HG03064 (cell line): ENCODE results near the gene ZKSCAN3.
A peak's percentile ranks its signal among the peaks of the same experiment; 100 is the strongest.
"Not testable (repeated sequence)": the region's sequence is repeated elsewhere in the genome, so short reads cannot be mapped to it uniquely, and the experiment has no call there.

ENCODE experiments used
- ATAC-seq: cut with Tn5 transposase; IDR thresholded peaks from one replicate; pipeline ENCODE4 v1.9.1; 2021; ENCODE audit warnings: low read depth; ENCODE audit not compliant: unreplicated experiment

The ZKSCAN3 gene

DNA sequence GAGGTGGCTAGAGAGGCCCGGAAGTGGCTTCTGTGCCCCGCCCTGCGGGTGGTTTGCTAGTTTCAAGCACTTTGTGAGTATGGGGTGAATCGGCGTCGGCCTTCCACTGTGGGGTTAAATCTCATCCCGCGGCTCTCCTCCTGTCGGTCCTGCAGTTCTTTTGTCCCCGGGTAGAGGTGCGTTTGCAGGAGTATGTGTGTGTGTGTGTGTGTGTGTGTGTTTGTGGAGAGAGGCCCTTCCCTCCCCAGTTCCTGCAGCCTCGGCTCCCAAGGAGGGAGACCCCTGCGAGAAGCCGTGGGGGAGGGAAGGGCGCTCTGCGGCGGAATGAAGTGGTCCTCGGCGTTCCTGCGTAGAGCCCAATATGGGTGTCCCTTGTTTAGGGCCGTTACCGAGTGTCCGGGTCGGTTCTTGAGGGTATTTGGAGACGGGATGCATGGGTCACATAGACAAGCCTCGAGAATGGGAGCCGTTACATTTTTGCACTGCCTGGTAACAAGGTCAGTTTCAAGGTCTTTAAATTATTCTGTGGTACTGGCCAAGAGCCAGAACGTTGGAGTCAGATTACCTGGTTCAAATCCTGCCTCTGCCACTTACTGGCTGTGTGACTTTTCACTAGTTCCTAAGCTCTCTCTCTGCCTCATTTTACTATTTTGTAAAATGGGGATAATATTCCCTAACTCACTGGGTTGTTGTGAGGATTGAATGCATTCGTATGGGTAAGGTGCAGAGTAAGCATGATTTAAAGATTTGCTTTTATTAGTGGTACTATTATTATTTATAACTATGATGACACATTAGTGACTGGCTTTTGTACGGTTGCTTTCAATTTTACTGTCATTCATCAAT is at the start of gene ZKSCAN3:
Gene ZKSCAN3, plus strand, starts transcription at position 56 of the 846 bp plus-strand sequence. CDS start 9,640 bp downstream, outside the sequence.
- ATAC-seq: peak; percentile 90

DNA sequence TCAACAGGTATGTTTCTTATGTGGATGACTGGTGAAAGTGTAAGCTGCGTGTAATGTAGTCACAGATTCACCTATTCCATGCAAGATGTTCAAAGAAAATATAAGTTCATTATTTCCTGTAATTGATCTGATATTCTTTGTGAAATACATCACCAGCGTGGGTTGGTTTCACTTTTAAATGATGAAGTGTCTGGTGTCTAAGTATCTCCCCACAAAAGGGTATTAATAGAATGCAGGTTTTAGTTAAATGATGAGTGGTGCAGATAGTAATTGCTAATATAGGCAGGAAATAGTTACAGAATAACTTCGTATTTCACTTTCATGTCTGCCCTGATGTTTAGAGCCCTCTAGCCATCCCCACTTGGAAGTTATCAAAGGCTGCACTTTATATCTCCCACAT is 46.2 kb upstream of the ZKSCAN3 start:
- ATAC-seq: peak; percentile 77

DNA sequence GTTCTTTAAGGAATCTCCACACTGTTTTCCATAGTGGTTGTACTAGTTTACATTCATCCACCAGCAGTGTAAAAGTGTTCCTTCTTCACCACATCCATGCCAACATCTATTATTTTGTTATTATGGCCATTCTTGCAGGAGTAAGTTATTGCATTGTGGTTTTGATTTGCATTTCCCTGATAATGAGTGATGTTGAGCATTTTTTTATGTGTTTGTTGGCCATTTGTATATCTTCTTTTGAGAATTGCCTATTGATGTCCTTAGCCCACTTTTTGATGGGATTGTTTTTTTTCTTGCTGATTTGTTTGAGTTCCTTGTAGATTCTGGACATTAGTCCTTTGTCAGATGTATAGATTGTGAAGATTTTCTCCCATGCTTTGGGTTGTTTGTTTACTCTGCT is 43.4 kb upstream of the ZKSCAN3 start:
- ATAC-seq: not testable (repeated sequence)

DNA sequence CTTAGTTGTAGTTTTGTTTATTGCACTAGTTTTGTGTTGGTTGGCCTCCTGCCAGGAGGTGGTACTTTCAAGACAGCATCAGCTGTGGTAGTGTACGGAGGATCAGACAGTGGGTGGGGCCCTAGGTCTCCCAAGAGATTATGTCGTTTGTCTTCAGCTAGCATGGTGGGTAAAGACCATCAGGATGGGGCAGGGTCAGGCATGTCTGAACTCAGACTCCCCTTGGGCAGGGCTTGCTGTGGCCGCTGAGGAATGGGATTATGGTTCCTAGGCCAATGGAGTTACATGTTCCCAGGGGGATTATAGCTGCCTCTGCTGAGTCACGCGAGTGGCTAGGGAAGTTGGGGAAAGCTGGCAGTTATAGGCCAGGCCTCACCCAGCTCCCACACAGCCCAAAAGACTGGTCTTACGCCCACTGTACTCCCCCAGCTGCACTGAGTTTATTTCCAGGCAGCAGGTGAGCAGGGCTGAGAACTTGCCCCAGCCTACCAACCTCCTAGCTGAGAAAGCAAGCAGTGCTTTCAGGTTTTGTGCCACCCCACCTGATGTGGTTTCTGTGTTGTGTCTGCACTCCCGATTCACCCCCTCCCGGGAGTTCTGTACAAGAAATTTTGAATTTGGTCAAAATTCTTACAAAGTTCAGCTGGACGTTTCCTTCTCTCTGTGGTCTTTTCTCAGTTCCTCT is 38.5 kb upstream of the ZKSCAN3 start:
- ATAC-seq: no peak

DNA sequence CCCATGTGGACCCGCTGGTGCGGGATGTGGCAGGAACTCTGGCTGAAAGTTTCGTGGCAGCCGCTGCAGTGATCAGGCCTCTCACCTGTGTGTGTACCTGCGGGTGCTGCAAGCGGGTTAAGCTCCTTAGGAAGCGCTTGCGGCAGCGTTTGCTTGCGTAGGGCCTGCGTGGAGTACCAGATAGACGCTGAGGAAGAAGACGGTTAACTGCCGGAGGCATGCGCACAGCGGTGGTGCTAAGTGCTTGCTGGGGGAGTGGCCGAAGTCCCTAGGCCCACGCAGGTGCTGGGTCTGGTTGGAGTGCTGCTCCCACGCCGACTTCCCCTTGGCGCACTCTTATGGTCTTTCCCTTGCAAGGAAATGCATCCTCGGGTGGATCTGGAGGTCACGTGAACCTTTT is 36.8 kb upstream of the ZKSCAN3 start:
- ATAC-seq: no peak

DNA sequence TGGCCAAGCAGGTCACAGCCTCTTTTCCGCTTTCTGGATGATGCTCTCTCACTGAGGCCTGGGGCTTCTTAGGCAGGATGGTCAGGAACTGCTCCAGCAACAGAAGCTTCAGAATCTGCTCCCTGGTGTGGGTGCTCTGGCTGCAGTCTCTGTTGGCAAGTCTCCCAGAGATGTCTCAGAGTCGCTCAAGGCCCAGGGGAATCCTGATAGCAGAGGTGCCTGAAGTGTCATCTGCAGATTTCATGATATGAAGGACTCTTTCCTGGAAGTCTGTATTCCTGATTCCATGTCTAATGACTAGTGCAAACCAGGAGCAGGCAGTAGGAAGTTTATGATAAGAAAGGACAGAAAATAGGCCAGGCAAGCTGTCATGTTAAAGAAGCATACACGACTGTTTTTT is 34.1 kb upstream of the ZKSCAN3 start:
- ATAC-seq: no peak

DNA sequence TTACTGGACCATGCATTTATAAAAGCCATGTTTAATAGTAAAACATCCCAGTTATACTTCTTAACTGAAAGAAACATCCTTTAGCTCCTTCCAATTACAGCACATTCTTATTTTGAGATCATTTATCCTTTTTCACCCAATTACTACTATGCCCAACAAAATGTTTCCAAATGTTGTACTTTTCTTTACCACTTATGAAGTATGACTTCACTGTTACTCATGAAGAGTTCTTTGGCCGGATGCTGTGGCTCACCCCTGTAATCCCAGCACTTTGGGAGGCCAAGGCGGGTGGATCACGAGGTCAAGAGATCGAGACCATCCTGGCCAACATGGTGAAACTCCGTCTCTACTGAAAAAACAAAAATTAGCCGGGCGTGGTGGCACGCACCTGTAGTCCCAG is 31.9 kb upstream of the ZKSCAN3 start:
- not testable (repeated sequence) for ATAC-seq

DNA sequence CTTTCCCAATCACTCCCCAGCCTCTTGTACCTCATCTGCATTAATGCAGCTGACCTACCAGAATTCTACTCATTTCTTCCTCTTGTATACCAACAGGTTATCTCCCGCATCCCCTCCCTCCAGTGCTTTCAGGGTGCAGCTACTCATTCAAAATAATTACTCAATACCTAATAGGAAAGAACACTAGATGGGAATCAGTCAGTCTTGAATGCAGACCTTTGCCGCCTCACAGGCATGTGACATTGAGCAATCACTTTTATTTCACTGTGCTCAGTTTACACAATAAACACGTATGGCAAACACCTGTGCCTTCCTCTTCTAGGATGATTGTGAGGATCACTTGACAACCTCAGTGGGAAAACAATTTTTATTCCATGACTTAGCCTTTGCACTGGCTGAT is 27.1 kb upstream of the ZKSCAN3 start:
- ATAC-seq: no peak

DNA sequence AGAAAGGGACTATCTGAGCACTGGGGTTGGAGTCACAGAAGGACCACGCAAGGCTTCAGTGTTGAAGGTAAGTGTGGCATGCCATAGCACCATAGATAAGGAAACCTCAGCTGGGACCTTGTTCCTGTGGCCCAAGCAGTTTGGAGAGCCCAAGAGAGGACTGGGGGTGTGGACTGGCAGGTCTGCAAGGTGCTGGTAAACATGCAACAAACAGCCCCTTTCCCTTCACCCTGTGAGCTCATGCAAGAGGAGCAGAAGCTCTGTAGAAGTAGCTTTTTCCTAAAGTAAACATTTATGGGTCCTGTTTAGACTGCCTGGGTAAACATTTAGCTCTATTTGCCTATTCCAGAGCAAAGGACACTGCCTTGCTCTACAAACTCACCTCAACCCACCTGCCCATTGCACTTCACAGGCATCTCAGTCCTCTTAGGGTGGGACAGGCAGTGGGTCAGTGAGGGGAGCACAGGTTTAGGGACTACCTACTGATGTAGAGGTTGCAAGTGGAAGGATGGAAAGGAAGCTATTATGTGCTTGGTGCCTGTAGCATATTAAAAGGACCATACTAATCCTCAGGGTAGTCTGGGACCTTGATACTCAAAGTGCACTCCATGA is 25.8 kb upstream of the ZKSCAN3 start:
- no peak for ATAC-seq

DNA sequence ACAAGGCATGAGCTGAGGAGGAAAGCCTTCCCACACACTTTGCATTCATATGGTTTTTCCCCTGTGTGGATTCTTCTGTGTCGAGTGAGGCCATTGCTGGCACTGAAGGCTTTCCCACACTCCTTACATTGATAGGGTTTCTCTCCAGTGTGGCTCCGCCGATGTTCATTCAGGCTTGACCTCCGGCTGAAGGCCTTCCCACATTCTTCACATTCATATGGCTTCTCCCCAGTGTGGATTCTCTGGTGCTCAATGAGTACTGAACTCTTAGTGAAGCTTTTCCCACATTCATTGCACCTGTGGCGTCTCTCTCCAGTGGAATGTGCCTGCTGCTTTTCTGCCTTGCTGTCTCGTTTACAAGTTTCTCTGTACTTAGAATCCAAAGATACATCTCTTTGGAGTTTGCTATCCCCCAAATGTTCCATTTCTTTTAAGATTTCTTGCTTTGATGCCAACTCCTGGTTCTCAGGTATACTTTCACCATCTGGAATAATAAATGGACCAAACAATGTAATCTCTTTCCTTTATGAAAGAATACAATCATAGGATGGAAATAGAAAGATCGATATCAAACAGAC is 23.3 kb upstream of the ZKSCAN3 start:
- no peak for ATAC-seq

DNA sequence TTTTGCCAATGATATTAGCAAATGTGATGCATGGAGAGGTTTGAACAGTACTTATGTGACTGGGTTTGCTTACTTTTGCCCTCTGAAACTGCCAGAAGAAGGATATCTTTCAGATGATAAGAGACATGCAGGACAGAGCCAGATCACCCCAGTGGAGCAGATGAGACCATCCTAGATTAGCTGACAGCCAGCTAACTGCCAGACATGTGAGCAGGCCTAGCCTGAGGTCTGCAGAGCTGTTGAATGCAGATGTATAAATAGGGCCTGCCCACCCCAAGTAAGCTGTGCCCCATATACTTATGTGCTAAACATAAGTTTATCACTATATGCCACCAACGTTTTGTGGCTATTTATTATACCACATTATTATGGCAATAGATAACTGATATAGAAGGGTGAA is 19.7 kb upstream of the ZKSCAN3 start:
- no peak for ATAC-seq

DNA sequence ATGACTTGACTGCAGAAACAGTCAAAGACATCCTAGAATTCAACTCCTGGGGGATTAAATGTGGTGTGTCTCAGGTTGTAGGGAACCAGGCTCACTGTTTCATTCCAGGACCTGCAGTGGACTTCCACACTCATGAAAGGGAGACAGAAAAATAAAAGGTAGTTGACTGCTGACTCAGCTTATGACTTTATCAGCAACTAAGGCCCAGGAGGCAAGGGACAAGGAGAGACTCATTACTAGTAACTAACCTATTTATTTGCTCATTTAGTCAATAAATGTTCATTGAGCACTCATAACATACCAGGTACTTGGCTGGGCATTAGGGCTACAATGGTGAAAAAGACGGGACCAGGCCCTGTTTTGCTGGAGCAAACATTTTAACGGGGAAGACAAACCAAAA is 16.7 kb upstream of the ZKSCAN3 start:
- ATAC-seq: no peak

DNA sequence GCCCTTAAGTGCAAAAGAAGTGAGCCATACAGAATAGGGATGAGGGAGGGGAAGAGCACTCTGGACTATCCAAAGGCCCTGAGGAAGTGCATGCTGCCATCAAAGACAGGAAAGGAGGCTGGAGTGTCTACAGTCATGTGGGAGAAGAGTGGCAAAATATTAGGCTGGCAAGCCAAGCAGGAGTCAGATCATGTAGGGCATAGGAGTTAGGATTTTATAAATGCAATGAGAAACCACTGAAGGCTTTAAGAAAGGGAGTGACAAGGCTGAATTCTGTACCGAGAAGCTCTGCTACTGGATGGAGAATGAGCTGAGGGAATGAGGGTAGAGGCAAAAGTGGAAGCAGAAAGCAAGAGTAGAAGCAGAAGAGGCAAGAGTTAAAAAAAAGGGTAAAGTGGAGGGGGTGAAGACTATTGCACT is 16.1 kb upstream of the ZKSCAN3 start:
- ATAC-seq: no peak

DNA sequence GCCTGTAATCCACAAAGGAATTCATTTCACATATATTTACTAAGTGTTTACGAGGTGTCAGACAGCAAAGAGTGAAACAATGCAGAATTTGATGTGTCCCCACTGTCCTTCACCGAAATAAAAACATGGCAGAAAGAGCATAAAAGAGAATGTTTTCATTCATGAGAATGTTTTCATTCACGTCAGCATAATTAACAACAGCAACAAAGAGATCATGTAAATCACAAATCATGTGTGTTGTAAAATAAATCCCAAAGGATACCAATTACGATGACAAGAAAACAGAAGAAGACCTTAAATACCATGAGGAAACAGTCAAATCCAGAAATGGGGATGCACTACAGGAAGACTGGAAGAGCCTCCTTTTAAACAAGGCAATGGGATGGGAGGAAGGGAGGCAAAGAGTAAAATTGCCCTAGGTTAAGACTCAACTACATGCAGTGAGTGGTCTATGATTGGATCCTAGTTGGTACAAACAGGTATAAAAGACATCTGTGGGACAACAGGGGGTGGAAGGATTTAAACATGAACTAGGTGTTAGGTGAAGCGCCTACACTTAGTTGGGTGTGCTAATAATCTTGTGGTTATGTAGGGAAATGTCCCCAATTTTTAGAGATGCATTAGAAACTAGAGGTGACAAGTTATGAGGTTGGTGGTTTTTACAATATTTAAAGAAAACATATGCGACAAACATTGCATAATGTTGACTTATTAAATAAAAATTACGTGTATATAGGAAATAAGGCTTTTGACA is 15.3 kb upstream of the ZKSCAN3 start:
- no peak for ATAC-seq

DNA sequence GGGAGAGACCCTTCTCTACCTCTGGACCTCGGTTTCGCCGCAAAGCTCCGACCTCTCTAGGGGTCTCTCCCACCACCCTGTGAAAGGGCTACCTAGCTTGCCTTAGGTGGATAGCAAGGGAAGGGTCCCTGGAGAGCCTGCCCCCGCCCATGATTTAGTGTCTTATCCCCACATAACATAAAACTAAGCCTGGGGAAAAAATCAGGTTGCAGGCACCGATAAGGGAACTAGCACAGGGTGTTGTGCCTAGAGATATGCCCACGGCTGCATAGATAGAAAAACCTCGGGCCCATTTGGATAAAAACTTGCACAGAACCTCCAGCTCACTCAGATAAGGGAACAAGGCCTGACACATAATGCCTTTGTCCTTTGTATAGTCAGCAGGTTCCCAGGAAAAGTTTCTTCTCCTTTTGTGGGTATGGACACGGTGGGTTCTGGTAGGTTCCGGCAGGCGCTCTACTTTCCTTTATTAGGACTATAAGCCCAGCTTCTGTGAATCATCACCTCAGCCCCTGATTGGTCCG is 14.6 kb upstream of the ZKSCAN3 start:
- ATAC-seq: no peak

DNA sequence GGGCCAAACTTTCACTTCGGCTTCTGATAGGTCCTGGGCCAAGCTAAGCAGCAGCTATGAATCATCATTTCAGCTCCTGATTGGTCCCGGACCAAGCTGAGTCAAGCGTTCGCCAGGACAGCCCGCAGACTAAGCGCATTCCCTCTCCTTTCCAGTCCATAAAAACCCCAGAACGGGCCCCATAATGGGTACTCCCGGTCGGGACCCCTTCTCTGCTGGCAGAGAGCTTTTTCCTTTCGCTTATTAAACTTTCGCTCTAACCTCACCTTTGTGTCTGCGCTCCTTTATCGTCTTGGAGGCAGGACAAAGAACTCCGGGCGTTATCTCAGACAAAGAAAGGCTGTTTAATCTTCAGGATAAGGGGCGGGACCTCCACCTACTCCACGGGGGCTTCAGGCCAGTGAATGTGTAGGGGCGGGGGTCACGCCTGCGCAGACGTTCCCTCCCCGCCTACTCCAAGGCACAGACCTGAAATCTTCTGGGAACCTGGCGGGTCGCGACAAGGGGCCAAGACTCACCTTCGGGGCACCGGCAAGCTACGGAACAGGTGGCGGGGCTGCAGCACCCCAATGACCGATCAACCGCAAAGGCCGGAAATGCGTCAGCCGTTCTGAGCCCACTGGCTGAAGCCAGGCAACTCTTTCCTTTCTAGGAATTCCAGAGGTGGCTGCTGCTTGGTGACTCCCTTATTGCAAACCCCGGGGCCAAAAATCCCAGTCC is 14.0 kb upstream of the ZKSCAN3 start, which contains the start of gene ZSCAN31:
Gene ZSCAN31, minus strand, starts transcription at position 585 of the 720 bp plus-strand sequence. CDS start 6,465 bp downstream, outside the sequence.
- ATAC-seq: peak; percentile 84

DNA sequence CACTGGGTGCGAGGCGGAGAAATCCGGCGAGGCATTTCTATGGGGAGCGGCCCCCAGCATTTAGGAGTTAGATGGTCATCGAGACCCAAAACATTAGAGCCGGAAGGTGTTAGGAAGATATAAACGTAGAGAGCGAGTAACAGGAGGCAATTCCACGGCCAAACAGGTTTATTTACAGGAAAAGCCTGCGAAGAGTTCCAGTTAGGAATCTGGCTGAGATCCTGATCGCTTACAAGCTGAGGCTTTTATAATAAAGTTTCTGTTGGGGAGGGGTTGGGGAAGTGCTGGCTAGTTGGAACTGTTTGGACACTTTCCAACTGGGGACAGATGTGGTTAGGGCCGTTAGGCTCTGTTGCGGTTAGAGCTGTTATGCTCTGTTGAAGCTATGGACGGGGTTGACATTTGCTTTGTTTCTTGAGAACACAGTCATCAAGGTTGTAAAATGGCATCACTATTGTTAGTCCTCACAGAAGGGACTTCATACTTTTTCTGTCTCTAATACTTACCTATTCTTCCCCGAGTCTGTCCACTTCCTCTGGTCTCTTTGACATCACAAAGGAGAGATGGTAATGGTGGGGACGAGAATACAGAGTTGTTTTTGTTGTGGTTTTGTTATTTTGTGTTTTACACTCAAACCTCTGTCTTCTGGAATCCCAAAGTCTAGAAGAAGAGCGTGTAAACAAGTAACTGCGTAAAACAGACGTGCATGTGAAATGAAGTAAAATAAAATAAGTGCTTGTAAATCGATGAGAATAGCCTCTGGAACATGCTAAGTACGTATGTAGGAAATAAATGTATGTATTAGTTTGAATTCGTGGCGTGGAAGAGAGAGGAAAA is 13.2 kb upstream of the ZKSCAN3 start:
- peak; percentile 32 for ATAC-seq

DNA sequence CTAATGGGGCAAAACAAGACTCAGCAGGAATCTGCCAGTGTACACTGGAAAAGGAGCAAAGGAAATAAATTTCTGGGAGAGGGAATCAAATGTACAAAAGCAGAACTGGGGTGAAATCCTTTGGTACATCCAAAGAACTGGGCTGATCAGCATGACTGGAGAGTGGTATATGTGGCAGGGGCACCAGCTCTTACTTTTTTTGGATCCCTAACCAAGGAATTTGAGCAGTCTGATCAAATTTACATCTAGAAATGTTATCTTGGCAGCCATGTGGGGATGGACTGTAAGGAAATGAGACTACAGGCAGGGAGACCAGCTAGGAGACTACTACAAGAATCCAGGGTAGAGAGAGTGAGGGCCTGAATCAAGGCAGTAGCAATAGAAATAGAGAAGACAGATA is 12.6 kb upstream of the ZKSCAN3 start:
- ATAC-seq: no peak
